HG02588 (cell line): ENCODE data around the gene SRC.

ENCODE experiments used
- ATAC-seq: cut with Tn5 transposase; IDR thresholded peaks from one replicate; pipeline ENCODE4 v1.9.1; 2021; ENCODE audit warnings: mild to moderate bottlenecking, moderate library complexity; ENCODE audit not compliant: unreplicated experiment

The SRC gene

GRCh38 chr20:37446286-37447032 is 100.5 kb downstream of the SRC start:
- ATAC-seq = no peak

DNA sequence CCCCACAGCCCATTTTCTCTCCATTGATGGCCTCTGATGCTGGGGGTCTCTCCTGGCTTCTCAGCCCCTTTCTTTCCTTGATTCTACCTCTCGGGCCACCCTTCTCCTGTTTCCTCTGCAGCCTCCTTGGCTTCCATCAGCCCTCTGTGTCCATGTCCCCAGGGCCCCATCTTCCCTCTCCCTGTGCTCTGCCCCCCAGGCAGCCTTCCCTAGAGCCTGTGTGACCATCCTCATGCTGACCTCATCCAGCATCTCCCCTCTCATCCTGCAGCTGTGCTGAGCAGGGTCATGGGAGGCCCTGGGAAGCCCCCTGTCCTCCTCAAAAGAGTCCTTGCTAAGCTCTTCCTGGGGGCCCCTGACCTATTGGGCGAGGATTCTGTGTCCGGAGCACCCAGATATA is 101.7 kb downstream of the SRC start:
- ATAC-seq = no peak

DNA sequence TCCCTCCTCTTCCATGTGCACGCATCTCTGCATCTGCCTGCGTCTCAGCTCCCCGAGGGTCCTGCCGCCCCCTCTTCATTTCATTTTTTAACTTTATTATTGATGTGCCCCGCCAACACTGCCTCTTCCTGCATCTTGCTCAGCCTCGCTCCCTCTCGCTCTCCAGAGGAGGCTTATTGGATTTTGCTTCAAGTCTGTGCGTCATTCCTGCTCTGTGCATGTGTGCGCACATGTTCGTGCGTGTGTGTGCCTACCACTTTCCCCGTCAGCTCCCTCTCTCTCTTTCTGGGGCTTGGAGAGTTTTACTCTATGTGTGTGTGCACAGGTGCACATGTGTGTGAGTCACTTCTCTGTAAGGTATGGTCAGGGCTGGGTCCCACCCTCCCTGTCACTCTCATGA is 103.3 kb downstream of the SRC start:
- ATAC-seq = no peak

DNA sequence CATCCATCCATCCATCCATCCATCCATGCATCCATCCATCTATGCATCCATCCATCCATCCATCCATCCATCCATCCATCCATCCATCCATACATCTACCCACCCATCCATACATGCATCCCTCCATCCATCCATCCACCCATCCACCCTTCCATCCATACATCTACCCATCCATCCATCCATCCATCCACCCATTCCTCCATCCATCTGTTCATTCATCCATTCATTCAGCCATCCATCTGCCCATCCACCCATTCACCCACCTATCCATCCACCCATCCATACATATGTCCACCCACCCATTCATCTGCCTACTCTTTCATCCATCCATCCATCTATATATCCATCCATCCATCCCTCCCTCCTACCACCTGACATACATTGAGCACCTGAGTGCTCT is 104.4 kb downstream of the SRC start:
- no peak for ATAC-seq

DNA sequence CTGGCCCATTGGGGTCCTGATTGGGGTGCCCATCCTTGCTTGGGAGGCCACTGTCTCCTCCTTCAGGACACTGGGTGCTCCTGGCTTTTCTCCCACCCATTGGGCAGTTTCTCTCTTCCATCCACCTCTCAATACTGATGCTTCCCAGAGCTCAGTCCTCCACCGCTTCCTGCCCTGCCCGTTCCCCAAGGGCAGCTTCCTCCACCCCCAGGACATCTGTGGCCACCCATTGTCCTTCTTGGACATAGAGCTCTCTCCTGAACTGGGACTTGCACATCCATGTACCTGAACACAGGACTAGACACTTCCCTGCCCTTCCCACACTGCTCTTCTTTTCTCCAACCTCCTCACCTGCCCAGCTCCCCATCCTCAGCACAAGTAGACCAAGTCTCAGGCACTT is 105.7 kb downstream of the SRC start:
- no peak for ATAC-seq

GRCh38 chr20:37452236-37452635 is 106.3 kb downstream of the SRC start:
- ATAC-seq = no peak

DNA sequence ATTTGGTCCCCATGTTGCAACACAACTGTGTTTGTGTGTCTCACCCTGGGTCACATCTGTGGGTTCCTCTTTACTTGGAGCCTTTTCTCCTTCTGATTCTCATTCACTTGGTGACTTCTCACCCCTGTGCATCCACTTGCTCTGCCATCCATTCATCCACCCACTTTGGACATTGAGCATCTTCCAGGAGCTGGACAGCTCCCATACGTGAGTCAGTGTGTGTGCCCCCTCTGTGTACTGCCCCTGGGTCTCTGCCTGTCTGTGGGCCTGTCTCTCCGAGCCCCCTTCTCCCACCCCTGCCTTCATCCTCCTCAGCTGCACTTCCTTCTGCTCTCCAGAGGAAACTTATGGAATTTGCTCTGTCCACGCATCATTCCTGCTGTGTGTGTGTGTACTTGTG is 107.3 kb downstream of the SRC start:
- ATAC-seq = no peak

GRCh38 chr20:37453836-37454235 is 107.9 kb downstream of the SRC start:
- ATAC-seq = no peak

- no peak for ATAC-seq
These were observed 108.9 kb downstream of the SRC start for GRCh38 chr20:37454636-37455385.
